Tibial artery (tissue), 4 donors: ENCODE results near the gene MCF2L.
A peak's percentile ranks its signal among the peaks of the same experiment; 100 is the strongest.

Experiments
- DNase-seq, 2 donors: peaks; one replicate each; pipeline ENCODE4 v3.0.0-alpha.2; 2019
- H3K27ac ChIP-seq, 2 donors: fragments of 200-600 bp; sonication (generic) in 1 of 2; 1 replicate in 1 of 2; 2 replicates in 1 of 2; pipeline ENCODE4 v1.5.1; 2018 to 2019; ENCODE audit warnings: mild to moderate bottlenecking in 1 of 2
- H3K27me3 ChIP-seq, 2 donors: fragments of 200-600 bp; sonication (generic) in 1 of 2; one replicate each; pipeline versions ENCODE4 v1.5.1 to v1.6.0; 2016 to 2019
- H3K36me3 ChIP-seq, 3 donors: fragments of 200-600 bp; sonication (generic) in 2 of 3; one replicate each; pipeline ENCODE4 v1.5.1; 2016 to 2019; ENCODE audit warnings: mild to moderate bottlenecking in 2 of 3
- H3K4me1 ChIP-seq, 4 donors: fragments of 200-600 bp; sonication (generic) in 2 of 4; 1 replicate in 3 of 4; 2 replicates in 1 of 4; pipeline ENCODE4 v1.5.1; 2016 to 2019
- H3K4me3 ChIP-seq, 2 donors: fragments of 200-600 bp; sonication (generic) in 1 of 2; 1 replicate in 1 of 2; 2 replicates in 1 of 2; pipeline ENCODE4 v1.5.1; 2018 to 2019; ENCODE audit warnings: mild to moderate bottlenecking in 2 of 2
- H3K9me3 ChIP-seq, 3 donors: fragments of 200-600 bp; sonication (generic) in 1 of 3; one replicate each; pipeline ENCODE4 v1.5.1; 2016 to 2019
- CTCF ChIP-seq, 2 experiments: fragments of 200-600 bp in 1 of 2; fragments of 450-650 bp in 1 of 2; IDR thresholded peaks; one replicate each; pipeline ENCODE4 v1.5.1; 2017 to 2019; ENCODE audit warnings: antibody characterized with exemption in 2 of 2, mild to moderate bottlenecking in 1 of 2, moderate library complexity in 1 of 2
- intact Hi-C: fragments of 100-400 bp; cut with DNase I; formaldehyde crosslinking; loops from one replicate; pipeline ENCODE4 v1.15.0; 2023; ENCODE audit warnings: low total_unique reads

MCF2L gene

DNA sequence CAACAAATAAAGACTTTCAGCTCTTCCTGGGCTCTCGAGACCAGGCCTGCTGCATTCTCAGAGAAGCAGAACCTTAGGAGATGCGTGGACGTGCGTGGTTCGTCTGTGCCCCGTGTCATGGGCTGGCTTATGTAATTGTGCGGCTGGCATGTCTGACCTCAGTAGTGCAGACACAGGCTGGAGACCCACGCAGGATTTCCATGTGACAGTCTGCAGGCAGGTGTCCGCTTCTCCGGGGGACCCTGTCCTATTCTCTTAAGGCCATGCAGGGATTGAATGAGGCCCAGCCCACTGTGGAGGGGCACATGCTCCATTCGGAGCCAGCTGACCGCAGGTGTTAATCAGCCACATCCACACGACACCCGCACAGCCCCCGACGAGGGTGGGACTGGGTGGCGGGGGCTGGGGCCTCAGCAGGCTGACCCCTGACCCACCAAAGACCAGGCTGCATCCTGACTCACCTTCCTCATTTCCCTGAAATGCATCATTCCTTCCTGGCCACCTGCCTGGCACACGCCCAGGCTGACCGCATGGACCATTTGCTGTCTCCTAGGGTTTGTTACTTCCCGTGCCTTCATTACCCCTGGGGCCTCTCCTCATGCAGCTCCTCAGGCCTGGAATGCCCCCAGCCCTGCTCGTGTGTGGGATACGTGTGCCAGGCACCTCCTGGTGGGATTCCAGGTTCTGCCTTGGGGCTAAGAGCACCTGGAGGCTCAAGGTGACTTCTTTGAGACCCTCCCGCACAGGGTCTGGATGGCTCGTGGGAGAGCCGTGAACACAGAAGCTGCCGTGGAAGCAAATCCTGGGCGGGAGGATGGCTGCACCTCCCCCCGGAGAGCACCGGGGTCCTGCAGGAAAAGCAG lies 10.7 kb upstream of the MCF2L start:
- Histone ChIP-seq H3K4me1 (no peaks in the 10 kb centered on the region), H3K27me3 (peaks cover 0 to 58% of the 10 kb centered on the region in 2 donors), H3K36me3 (no peaks in the 10 kb centered on the region), H3K4me3 (no peak overlapping the region), H3K27ac (no peak overlapping the region), H3K9me3 (no peaks in the 10 kb centered on the region)
- DNase-seq: peak in 1 of 2 donors; percentile 52
- TF ChIP-seq CTCF (IDR thresholded peaks at IDR 0.05): no peak
- intact Hi-C loops: no loop called here

DNA sequence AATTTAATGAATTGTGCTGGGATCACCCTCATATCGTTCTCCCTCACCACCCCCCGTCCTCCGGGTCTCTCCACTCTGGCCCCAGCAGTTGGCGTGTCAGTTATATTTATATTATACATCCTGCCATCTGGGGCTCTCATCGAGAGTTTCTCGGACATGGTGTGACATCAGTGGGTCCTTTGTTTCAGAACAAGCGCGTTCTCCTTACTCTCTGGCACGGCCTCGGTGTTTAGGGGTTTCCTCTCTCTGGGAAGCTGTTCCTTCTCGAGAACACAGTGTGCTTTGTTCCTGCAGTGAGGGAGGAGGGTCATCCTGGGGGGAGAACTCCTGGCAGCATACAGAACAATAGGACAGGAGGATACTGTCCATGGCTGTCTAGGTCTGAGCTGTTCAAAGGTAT lies 9.8 kb upstream of the MCF2L start:
- no peak overlapping the region for H3K4me3 ChIP-seq
- H3K27ac ChIP-seq: no peak overlapping the region
- TF ChIP-seq CTCF (IDR thresholded peaks at IDR 0.05): no peak
- peak in 1 of 2 donors; percentile 39 for DNase-seq
- H3K27me3 ChIP-seq: peaks cover 0 to 57% of the 10 kb centered on the region in 2 donors
- no peaks in the 10 kb centered on the region for H3K36me3 ChIP-seq
- intact Hi-C loops: no loop called here
- no peaks in the 10 kb centered on the region for H3K9me3 ChIP-seq
- no peaks in the 10 kb centered on the region for H3K4me1 ChIP-seq

GRCh38 chr13:112959701-112960542 lies 9.1 kb upstream of the MCF2L start:
- Histone ChIP-seq H3K27ac (no peak overlapping the region), H3K4me1 (no peaks in the 10 kb centered on the region), H3K27me3 (peaks cover 0 to 54% of the 10 kb centered on the region in 2 donors), H3K4me3 (no peak overlapping the region), H3K36me3 (no peaks in the 10 kb centered on the region), H3K9me3 (no peaks in the 10 kb centered on the region)
- TF ChIP-seq CTCF (IDR thresholded peaks at IDR 0.05): no peak
- intact Hi-C loops: no loop called here
- DNase-seq: peak in 1 of 2 donors; percentile 53

- intact Hi-C loops: no loop called here
- no peaks in the 10 kb centered on the region for H3K36me3 ChIP-seq
- peak in 1 of 2 donors; percentile 34 for DNase-seq
- H3K27ac ChIP-seq: no peak overlapping the region
- H3K27me3 ChIP-seq: peaks cover 0 to 54% of the 10 kb centered on the region in 2 donors
- H3K9me3 ChIP-seq: no peaks in the 10 kb centered on the region
- no peaks in the 10 kb centered on the region for H3K4me1 ChIP-seq
- no peak for TF ChIP-seq CTCF (IDR thresholded peaks at IDR 0.05)
- H3K4me3 ChIP-seq: no peak overlapping the region
Measured at GRCh38 chr13:112960706-112961105, 8.3 kb upstream of the MCF2L start.

DNA sequence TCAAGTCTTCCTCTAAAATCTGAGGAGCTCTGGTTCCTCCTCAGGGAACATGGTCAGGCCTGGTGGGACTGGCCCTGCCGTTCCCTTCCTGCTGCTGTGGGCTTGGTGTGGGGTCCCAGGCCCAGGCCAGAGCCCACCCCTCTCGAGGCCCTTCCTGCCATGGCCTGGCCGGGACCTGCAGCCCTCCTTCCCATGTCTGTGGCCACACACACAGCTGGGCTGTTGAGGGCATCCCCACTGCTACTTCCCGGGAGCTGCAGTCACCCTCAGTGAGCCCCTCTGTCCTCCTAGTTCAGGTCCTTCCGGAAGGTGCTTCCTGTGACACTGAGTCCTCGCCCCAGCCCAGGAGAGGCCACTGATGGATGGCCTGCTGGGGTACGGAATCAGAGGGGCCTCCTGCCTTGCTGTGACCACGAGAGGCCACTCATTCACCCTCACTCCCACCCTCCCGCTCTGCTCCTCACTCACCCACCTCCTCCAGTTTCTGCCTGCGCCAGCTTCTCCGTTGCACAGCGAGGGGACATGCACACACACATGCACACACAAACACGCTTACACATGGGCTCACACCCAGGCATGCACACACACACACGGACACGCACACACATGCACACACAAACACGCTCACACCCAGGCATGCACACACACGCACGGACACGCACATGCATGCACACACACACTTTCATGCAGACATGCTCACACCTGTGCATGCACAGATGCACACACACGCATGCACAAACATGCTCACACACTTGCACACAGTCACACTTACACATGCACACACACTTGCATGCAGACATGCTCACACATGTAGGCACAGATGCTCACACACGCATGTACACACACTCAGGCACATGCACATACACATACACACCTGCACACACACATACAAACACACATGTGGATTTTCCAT lies 7.3 kb upstream of the MCF2L start:
- H3K4me3 ChIP-seq: no peak overlapping the region
- H3K27me3 ChIP-seq: peaks cover 0 to 61% of the 10 kb centered on the region in 2 donors
- H3K9me3 ChIP-seq: no peaks in the 10 kb centered on the region
- TF ChIP-seq CTCF (IDR thresholded peaks at IDR 0.05): no peak
- intact Hi-C loops: no loop called here
- H3K4me1 ChIP-seq: no peaks in the 10 kb centered on the region
- no peaks in the 10 kb centered on the region for H3K36me3 ChIP-seq
- no peak overlapping the region for H3K27ac ChIP-seq
- DNase-seq: peak in 1 of 2 donors; percentile 48
